Stromal cell of bone marrow (primary cell): ENCODE data around the gene CAMSAP1.

Experiments
- DNase-seq: peaks from one replicate; pipeline ENCODE4 v3.0.0-alpha.2; 2012; ENCODE audit warnings: low read depth

The CAMSAP1 gene

GRCh38 chr9:135814421-135815095 is 92.8 kb downstream of the CAMSAP1 start:
- DNase-seq: no peak

- DNase-seq: no peak
Observed at GRCh38 chr9:135813671-135814290, 93.6 kb downstream of the CAMSAP1 start.

GRCh38 chr9:135812961-135813360 is 94.4 kb downstream of the CAMSAP1 start:
- DNase-seq: no peak

GRCh38 chr9:135811801-135812200 is 95.5 kb downstream of the CAMSAP1 start:
- no peak for DNase-seq

GRCh38 chr9:135810806-135811575 is 96.4 kb downstream of the CAMSAP1 start:
- DNase-seq: no peak

GRCh38 chr9:135809166-135809565 is 98.2 kb downstream of the CAMSAP1 start:
- DNase-seq: peak; percentile 58

- DNase-seq: no peak
Observed at GRCh38 chr9:135805422-135806022, 101.8 kb downstream of the CAMSAP1 start.

GRCh38 chr9:135804581-135805421 is 102.5 kb downstream of the CAMSAP1 start:
- no peak for DNase-seq

- DNase-seq: no peak
Observed at GRCh38 chr9:135803441-135803840, 103.9 kb downstream of the CAMSAP1 start.

- DNase-seq: no peak
Observed at GRCh38 chr9:135802876-135803419, 104.4 kb downstream of the CAMSAP1 start.

GRCh38 chr9:135801070-135801469 is 106.3 kb downstream of the CAMSAP1 start:
- DNase-seq: no peak

GRCh38 chr9:135799261-135799660 is 108.1 kb downstream of the CAMSAP1 start:
- DNase-seq: no peak

- no peak for DNase-seq
Observed at GRCh38 chr9:135798263-135798585, 109.1 kb downstream of the CAMSAP1 start.

- peak; percentile 15 for DNase-seq
Observed at GRCh38 chr9:135797507-135798262, 109.7 kb downstream of the CAMSAP1 start.

GRCh38 chr9:135796784-135797485 is 110.4 kb downstream of the CAMSAP1 start:
- DNase-seq: no peak

GRCh38 chr9:135795391-135795790 is 112.0 kb downstream of the CAMSAP1 start:
- no peak for DNase-seq

GRCh38 chr9:135794361-135794885 is 112.9 kb downstream of the CAMSAP1 start:
- DNase-seq: no peak

GRCh38 chr9:135794057-135794335 is 113.3 kb downstream of the CAMSAP1 start:
- no peak for DNase-seq

GRCh38 chr9:135793221-135794056 is 113.9 kb downstream of the CAMSAP1 start:
- no peak for DNase-seq
